Measurements from ENCODE around the gene C1orf210.

DNA sequence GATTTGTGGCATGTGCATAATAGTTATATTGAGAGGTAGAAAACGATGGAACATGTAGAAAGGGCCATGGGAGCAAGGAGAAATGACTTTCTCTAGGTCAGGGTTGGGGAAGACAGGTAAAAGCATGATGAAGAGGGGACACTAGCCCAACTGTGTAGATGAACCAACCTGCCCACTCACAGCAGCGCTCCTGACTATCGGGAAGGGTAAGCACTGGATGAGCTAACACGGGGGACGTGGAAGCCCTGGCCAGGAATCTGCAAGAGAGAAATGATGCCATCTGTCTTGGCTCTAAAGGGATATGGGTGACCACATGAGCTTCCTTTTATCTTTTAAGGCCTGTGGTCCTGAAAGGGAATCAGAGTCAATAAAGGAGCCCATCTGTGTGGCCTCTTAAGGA lies 51.8 kb downstream of the C1orf210 start:
- TF ChIP-seq CTCF (IDR thresholded peaks at IDR 0.05; ENCODE audit: low read depth, low read length), result no peak
- TF ChIP-seq EZH2phosphoT487 (IDR thresholded peaks at IDR 0.05; ENCODE audit: low read depth), result no peak
